Peyer's patch (tissue), 4 donors: ENCODE data around the gene CD47. TPM values are rescaled to one million over a fixed set of nuclear protein-coding genes. Genes with fewer than 3 reads are reported as not detected.

Source experiments
- DNase-seq, 3 donors: peaks; one replicate each; pipeline ENCODE4 v3.0.0-alpha.2; 2017 to 2019
- H3K27ac ChIP-seq, 4 donors: fragments of 200-600 bp; sonication (generic); one replicate each; pipeline ENCODE4 v1.5.1; 2016 to 2019
- H3K27me3 ChIP-seq, 2 donors: fragments of 200-600 bp; sonication (generic); one replicate each; pipeline ENCODE4 v1.5.1; 2019
- H3K36me3 ChIP-seq, 3 donors: fragments of 200-600 bp; sonication (generic); one replicate each; pipeline ENCODE4 v1.5.1; 2016 to 2019
- H3K4me1 ChIP-seq, 4 donors: fragments of 200-600 bp; sonication (generic); one replicate each; pipeline ENCODE4 v1.5.1; 2016 to 2019
- H3K4me3 ChIP-seq, 4 donors: fragments of 200-600 bp; sonication (generic); 1 replicate in 3 of 4; 2 replicates in 1 of 4; pipeline ENCODE4 v1.5.1; 2016 to 2019; ENCODE audit warnings: mild to moderate bottlenecking in 1 of 4
- H3K9me3 ChIP-seq, 4 donors: fragments of 200-600 bp; sonication (generic); one replicate each; pipeline ENCODE4 v1.5.1; 2016 to 2019; ENCODE audit warnings: mild to moderate bottlenecking in 1 of 4
- POLR2A ChIP-seq, 2 donors: fragments of 450-650 bp; IDR thresholded peaks; one replicate each; pipeline ENCODE4 v1.5.1; 2017; ENCODE audit warnings: antibody characterized with exemption in 2 of 2, mild to moderate bottlenecking in 2 of 2, moderate library complexity in 2 of 2
- total RNA-seq, 4 donors: library from RNA; depleted of rRNA; stranded (reverse); fragments of >200 nt; gene quantifications; one replicate each; pipeline ENCODE4 v1.1.0, GENCODE V29; 2016
- TF ChIP-seq, protein P1 (sequence below), 6 experiments: fragments of 450-650 bp in 4 of 6; fragments of 200-600 bp in 2 of 6; sonication (generic) in 1 of 6; IDR thresholded peaks; one replicate each; pipeline ENCODE4 v1.5.1; 2017 to 2019; ENCODE audit warnings: antibody characterized with exemption in 6 of 6, mild to moderate bottlenecking in 3 of 6, moderate library complexity in 1 of 6

The CD47 gene
- total RNA-seq, 4 donors from 2014 or later: 50.1 to 55.7 (median 52.7) TPM

DNA sequence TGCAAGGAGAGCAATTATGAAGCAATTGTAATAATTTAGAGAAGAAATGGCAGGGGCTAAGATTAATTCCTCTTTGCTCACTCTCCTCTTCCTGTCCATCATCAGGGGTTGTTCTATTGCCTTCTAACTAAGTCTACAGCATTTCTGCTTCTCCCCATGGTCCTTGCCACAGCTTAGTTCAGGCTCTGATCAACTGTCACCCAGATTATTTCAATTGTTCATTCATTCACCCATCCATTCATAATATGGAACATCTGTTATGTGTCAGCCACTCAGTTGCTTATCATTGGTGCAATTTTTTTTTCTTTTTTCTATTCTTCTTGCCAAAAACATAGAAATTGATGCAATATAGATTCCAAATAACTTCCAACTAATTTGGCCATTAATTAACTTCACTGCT is 93.2 kb downstream of the CD47 start:
- TF ChIP-seq, protein P1, sequence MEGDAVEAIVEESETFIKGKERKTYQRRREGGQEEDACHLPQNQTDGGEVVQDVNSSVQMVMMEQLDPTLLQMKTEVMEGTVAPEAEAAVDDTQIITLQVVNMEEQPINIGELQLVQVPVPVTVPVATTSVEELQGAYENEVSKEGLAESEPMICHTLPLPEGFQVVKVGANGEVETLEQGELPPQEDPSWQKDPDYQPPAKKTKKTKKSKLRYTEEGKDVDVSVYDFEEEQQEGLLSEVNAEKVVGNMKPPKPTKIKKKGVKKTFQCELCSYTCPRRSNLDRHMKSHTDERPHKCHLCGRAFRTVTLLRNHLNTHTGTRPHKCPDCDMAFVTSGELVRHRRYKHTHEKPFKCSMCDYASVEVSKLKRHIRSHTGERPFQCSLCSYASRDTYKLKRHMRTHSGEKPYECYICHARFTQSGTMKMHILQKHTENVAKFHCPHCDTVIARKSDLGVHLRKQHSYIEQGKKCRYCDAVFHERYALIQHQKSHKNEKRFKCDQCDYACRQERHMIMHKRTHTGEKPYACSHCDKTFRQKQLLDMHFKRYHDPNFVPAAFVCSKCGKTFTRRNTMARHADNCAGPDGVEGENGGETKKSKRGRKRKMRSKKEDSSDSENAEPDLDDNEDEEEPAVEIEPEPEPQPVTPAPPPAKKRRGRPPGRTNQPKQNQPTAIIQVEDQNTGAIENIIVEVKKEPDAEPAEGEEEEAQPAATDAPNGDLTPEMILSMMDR (IDR thresholded peaks at IDR 0.05): no peak
- no peak for TF ChIP-seq POLR2A (IDR thresholded peaks at IDR 0.05)
- no peak overlapping the region for H3K4me3 ChIP-seq
- no peak overlapping the region for H3K27ac ChIP-seq
- no peak for DNase-seq
- no peaks in the 10 kb centered on the region for H3K27me3 ChIP-seq
- no peaks in the 10 kb centered on the region for H3K36me3 ChIP-seq
- peaks cover 0 to 6% (median 0%) of the 10 kb centered on the region in 4 donors for H3K4me1 ChIP-seq
- H3K9me3 ChIP-seq: no peaks in the 10 kb centered on the region

DNA sequence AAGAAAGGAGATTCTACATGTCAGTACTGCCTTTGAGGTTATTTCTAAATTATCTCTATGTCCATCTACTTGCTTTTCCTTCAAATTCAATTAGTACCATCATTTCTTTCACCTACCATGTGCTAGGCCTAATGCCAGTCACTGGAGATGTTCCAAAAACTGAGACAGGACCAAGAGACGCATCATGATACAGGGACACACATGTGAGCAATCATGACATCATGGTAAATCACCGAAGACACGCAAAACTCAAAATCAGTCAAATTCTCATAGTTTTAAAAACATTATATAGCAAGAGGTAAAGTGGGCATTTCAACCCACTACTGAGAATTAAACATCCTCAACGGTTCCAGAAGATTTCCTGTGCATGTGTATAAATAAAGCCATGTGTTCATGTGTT is 95.0 kb downstream of the CD47 start:
- Histone ChIP-seq H3K27me3 (no peaks in the 10 kb centered on the region), H3K4me1 (no peaks in the 10 kb centered on the region), H3K27ac (no peak overlapping the region), H3K36me3 (no peaks in the 10 kb centered on the region), H3K9me3 (no peaks in the 10 kb centered on the region), H3K4me3 (no peak overlapping the region)
- TF ChIP-seq, protein P1 (IDR thresholded peaks at IDR 0.05): no peak
- no peak for TF ChIP-seq POLR2A (IDR thresholded peaks at IDR 0.05)
- DNase-seq: no peak

DNA sequence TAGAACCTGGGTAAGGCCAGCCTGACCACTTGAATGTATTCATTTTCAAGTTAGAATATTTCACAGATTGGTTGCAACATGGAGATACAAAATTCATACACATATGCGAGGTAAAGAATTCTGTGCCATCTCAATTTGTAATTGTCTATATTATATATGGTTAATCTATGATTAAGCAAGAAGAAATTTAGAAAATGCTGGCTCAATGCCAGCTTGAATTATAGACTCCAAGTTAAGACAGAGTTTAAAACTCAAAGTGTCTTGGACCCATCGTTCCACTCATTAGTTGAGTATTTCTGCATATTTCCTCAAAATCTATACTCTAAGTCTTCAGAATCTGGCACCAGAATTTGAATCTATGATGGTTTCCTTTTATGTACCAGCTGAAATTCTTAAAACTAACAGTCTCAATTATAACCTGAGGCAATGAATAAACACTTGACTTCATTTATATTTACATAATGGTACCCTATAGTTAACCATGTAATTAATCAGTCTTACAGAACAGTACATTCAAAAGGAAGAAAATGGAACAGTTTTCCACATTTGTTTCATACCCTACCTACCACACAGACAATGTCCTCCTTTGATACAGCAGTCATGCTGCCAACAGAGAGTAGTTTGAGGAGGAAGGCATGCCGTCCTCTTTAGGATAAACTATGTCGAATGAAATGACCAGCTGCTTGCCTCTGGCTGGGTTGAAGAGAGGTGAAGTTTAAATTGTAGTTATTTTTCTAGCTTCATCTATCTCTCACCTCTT is 95.7 kb downstream of the CD47 start:
- no peak for TF ChIP-seq POLR2A (IDR thresholded peaks at IDR 0.05)
- TF ChIP-seq, protein P1 (IDR thresholded peaks at IDR 0.05): no peak
- DNase-seq: no peak
- no peaks in the 10 kb centered on the region for H3K9me3 ChIP-seq
- H3K27ac ChIP-seq: no peak overlapping the region
- H3K27me3 ChIP-seq: no peaks in the 10 kb centered on the region
- no peaks in the 10 kb centered on the region for H3K36me3 ChIP-seq
- H3K4me3 ChIP-seq: no peak overlapping the region
- H3K4me1 ChIP-seq: peaks cover 0 to 1% (median 0%) of the 10 kb centered on the region in 4 donors

DNA sequence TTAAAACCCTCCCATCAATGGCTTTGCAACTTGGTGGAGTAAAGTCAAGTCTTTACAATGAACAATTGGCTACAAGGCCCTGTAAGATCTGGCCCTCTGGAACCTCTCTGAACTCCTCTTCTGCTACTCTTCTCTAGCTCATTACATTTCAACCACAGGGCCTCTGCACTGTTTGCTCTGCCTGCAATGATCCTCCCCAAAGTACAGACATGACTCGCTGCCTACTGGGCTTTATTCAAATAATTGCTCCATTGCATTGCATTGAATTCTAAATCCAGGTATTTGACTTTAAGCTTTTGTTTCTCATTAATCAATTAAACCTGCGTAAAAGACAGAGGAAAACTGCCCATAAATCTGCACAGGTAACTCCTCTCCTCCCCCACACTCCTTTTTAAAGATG is 96.7 kb downstream of the CD47 start:
- TF ChIP-seq, protein P1 (IDR thresholded peaks at IDR 0.05): no peak
- no peak for TF ChIP-seq POLR2A (IDR thresholded peaks at IDR 0.05)
- peaks cover 0 to 11% (median under 1%) of the 10 kb centered on the region in 4 donors for H3K4me1 ChIP-seq
- H3K4me3 ChIP-seq: no peak overlapping the region
- no peaks in the 10 kb centered on the region for H3K27me3 ChIP-seq
- no peak overlapping the region for H3K27ac ChIP-seq
- H3K9me3 ChIP-seq: no peaks in the 10 kb centered on the region
- DNase-seq: no peak
- H3K36me3 ChIP-seq: no peaks in the 10 kb centered on the region

DNA sequence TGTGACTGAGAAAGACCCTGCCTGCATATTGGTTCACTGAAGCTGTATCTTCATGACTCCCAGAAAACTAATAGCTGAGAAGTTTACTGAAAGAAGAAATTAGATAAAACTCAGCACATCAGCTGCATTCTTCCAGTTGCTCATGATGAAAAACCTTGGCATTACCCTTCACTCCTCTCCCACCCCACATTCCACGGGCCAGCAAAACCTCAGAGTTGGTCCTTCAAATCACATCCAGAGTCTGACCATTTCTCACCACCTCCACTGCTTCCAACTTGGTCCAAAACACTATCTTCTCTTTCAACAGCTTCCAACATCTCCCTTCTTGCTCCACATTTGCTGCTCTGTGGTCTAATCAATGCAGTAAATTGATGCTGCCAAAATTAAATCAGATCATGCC is 97.1 kb downstream of the CD47 start:
- no peak for DNase-seq
- TF ChIP-seq, protein P1 (IDR thresholded peaks at IDR 0.05): no peak
- no peak for TF ChIP-seq POLR2A (IDR thresholded peaks at IDR 0.05)
- H3K27ac ChIP-seq: no peak overlapping the region
- no peaks in the 10 kb centered on the region for H3K36me3 ChIP-seq
- no peak overlapping the region for H3K4me3 ChIP-seq
- peaks cover 0 to 15% (median 2%) of the 10 kb centered on the region in 4 donors for H3K4me1 ChIP-seq
- H3K9me3 ChIP-seq: no peaks in the 10 kb centered on the region
- no peaks in the 10 kb centered on the region for H3K27me3 ChIP-seq

Other genes with a start within 250 kb of the CD47 start
- gene IFT57, start 131.4 kb upstream of the CD47 start, total RNA-seq: 10 to 100 TPM; 17.2 to 79.2 (median 38.4) TPM
- gene HHLA2, start 205.5 kb upstream of the CD47 start, total RNA-seq: 100 to 1,000 TPM in 3 of 4 donors, 10 to 100 TPM in 1; 14.9 to 276 (median 145) TPM